Astrocyte of the cerebellum (primary cell): ENCODE data around the gene CPED1.
"Not testable (repeated sequence)": the region's sequence is repeated elsewhere in the genome, so short reads cannot be mapped to it uniquely, and the experiment has no call there.

Source experiments
- DNase-seq: peaks from one replicate; pipeline ENCODE4 v3.0.0-alpha.2; 2011; ENCODE audit warnings: low read depth
- H3K4me3 ChIP-seq: 2 replicates; pipeline ENCODE4 v1.5.1; 2011; ENCODE audit warnings: mild to moderate bottlenecking, low read depth, low read length, moderate library complexity
- CTCF ChIP-seq: IDR thresholded peaks from 2 replicates; pipeline ENCODE4 v1.5.1; 2012; ENCODE audit warnings: low read length, low read depth, moderate library complexity, mild to moderate bottlenecking; ENCODE audit errors: missing control alignments
- in situ Hi-C: cut with HindIII; loops from 2 replicates; pipeline ENCODE4 v1.10.0; 2017; ENCODE audit warnings: low sequenced_read_pairs

The CPED1 gene

DNA sequence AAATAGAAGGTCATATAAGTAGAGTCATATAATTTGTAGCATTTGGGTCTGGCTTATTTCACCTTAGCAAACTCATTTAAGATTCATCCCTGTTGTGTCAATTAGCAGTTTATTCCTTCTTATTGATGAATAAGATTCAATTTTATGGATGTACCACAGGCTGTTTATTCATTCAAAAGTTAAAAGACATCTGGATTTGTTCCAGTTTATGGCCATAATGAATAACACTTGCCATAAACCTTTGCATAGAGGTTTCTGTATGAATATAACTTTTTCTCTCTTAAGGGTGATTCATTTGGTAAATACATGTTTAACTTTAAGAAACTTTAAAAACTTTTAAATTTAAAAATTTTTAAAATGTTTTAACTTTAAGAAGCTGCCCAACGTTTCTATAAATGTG is 66.4 kb downstream of the CPED1 start:
- no peak overlapping the region for H3K4me3 ChIP-seq
- TF ChIP-seq CTCF = no peak
- no peak for DNase-seq
- in situ Hi-C loops = loop anchor here (5.0 kb wide), 1 partner anchor 32 kb away; no protein-coding TSS in a partner anchor

GRCh38 chr7:121057878-121058277 is 69.4 kb downstream of the CPED1 start:
- TF ChIP-seq CTCF = no peak
- no peak overlapping the region for H3K4me3 ChIP-seq
- DNase-seq = no peak
- in situ Hi-C loops = no loop called here

DNA sequence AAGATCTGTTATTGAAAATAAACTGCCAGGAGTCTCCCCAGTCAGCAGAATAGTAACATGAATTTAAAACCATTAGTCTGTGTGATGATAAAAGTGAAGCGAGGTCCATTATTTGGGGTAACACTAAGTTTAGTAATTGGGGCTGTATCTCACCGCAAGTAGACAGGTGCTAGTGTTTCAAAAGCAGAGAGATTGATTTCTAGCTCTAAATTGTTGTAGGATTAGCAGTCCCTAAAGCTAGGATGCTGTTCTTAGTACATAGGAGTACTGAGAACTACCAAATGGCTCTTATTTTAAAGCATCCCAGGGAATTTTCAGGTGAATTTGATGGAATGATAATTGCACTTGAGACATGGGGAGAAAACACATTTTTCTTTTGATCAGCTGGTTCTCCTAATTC is 70.5 kb downstream of the CPED1 start:
- no peak for DNase-seq
- no peak overlapping the region for H3K4me3 ChIP-seq
- in situ Hi-C loops = no loop called here
- TF ChIP-seq CTCF = no peak

DNA sequence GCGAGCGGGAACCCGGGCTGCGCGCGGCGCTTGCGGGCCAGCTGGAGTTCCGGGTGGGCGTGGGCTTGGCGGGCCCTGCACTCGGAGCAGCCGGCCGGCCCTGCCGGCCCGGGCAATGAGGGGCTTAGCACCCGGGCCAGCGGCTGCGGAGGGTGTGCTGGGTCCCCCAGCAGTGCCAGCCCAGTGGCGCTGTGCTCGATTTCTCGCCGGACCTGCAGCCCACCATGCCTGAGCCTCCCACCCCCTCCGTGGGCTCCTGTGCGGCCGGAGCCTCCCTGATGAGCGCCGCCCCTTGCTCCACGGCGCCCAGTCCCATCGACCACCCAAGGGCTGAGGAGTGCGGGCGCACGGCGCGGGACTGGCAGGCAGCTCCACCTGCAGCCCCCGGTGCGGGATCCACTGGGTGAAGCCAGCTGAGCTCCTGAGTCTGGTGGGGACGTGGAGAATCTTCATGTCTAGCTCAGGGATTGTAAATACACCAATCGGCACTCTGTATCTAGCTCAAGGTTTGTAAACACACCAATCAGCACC is 71.5 kb downstream of the CPED1 start:
- in situ Hi-C loops, DNase-seq, H3K4me3 ChIP-seq: not testable (repeated sequence)

GRCh38 chr7:121061677-121062582 is 73.4 kb downstream of the CPED1 start:
- no peak overlapping the region for H3K4me3 ChIP-seq
- in situ Hi-C loops = no loop called here
- TF ChIP-seq CTCF = no peak
- DNase-seq = no peak

GRCh38 chr7:121062671-121063279 is 74.3 kb downstream of the CPED1 start:
- H3K4me3 ChIP-seq = no peak overlapping the region
- TF ChIP-seq CTCF = no peak
- no peak for DNase-seq
- in situ Hi-C loops = no loop called here

DNA sequence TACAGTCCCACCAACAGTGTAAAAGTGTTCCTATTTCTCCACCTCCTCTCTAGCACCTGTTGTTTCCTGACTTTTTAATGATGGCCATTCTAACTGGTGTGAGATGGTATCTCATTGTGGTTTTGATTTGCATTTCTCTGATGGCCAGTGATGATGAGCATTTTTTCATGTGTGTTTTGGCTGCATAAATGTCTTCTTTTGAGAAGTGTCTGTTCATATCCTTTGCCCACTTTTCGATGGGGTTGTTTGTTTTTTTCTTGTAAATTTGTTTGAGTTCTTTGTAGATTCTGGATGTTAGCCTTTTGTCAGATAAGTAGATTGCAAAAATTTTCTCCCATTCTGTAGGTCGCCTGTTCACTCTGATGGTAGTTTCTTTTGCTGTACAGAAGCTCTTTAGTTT is 79.2 kb downstream of the CPED1 start:
- in situ Hi-C loops, DNase-seq, H3K4me3 ChIP-seq: not testable (repeated sequence)
